Kidney (tissue), 14 donors: ENCODE results near the gene MEF2A. TPM values are rescaled to one million over a fixed set of nuclear protein-coding genes. Genes with fewer than 3 reads are reported as not detected.

ENCODE experiments used
- DNase-seq, 5 donors: peaks; one replicate each; pipeline ENCODE4 v3.0.0-alpha.2; 2013 to 2020
- FAIRE-seq: peaks from 2 replicates; lab custom pipeline; 2012; peaks lifted over from hg19 to GRCh38; lab: Jason Lieb, UNC
- H3K27ac ChIP-seq, 2 donors: one replicate each; pipeline ENCODE4 v1.7.0; 2013; ENCODE audit warnings: low read depth in 2 of 2, low read length in 2 of 2, inconsistent platforms in 1 of 2
- H3K27me3 ChIP-seq: one replicate; pipeline ENCODE4 v1.7.1; 2013; ENCODE audit warnings: low read length, inconsistent platforms; ENCODE audit not compliant: control insufficient read depth, insufficient read depth
- H3K36me3 ChIP-seq, 3 donors: one replicate each; pipeline versions ENCODE4 v1.7.0 to v1.7.1; 2013; ENCODE audit warnings: low read length in 3 of 3, control low read depth in 1 of 3, inconsistent platforms in 1 of 3; ENCODE audit not compliant: insufficient read depth in 3 of 3, control insufficient read depth in 2 of 3
- H3K4me1 ChIP-seq, 3 donors: one replicate each; pipeline versions ENCODE4 v1.7.0 to v1.7.1; 2013; ENCODE audit warnings: low read length in 3 of 3, inconsistent platforms in 1 of 3, low read depth in 1 of 3; ENCODE audit not compliant: control insufficient read depth in 2 of 3, insufficient read depth in 2 of 3
- H3K4me3 ChIP-seq, 3 donors: one replicate each; pipeline versions ENCODE4 v1.7.0 to v1.8.1; 2013; ENCODE audit warnings: low read length in 3 of 3, control low read depth in 1 of 3, inconsistent platforms in 1 of 3
- H3K9ac ChIP-seq, 3 donors: one replicate each; pipeline versions ENCODE4 v1.7.0 to v1.7.1; 2013; ENCODE audit warnings: low read length in 3 of 3, control low read depth in 1 of 3, inconsistent platforms in 1 of 3
- H3K9me3 ChIP-seq, 3 donors: one replicate each; pipeline versions ENCODE4 v1.7.0 to v1.7.1; 2013; ENCODE audit warnings: low read length in 3 of 3, control low read depth in 1 of 3, inconsistent platforms in 1 of 3; ENCODE audit not compliant: control insufficient read depth in 2 of 3, insufficient read depth in 1 of 3
- intact Hi-C: fragments of 100-400 bp; cut with DNase I; formaldehyde crosslinking; loops from one replicate; pipeline ENCODE4 v1.11.1; 2022
- polyA plus RNA-seq: library from polyadenylated mRNA; stranded (reverse); fragments of 350-450 nt; fragmentation: Illumina TruSeq; extraction: RNeasy Lipid Tissue Mini Kit (QIAGEN cat#74804); gene quantifications from one replicate; pipeline ENCODE4 v1.2.3, GENCODE V29; 2014; ENCODE audit warnings: low read depth, low replicate concordance; ENCODE audit not compliant: insufficient read depth
- total RNA-seq: library from RNA; stranded (reverse); fragmentation: NEBNext Ultra II Directional; extraction: Animal tissue kit (Norgen Biotek cat#: 25700); gene quantifications from one replicate; pipeline ENCODE4 v1.2.1, GENCODE V29; 2021
- TF ChIP-seq, protein P1 (sequence below): IDR thresholded peaks from 3 replicates; pipeline ENCODE4 v1.5.1; 2012; ENCODE audit warnings: mild to moderate bottlenecking, moderate library complexity, borderline replicate concordance; ENCODE audit not compliant: insufficient read depth; ENCODE audit errors: extremely low read depth
- donor health status: control.
- donor health status: control.
- donor health status: control.
- donor health status: control.
- donor health status: control.
- donor health status: DM: yes; HTN: yes; CAD: no.
- donor health status: Normal renal cell carcinoma (clear cell type).

The MEF2A gene
- total and polyA plus RNA-seq, 2 donors from 2014 or later: 20.8 to 82.2 TPM

DNA sequence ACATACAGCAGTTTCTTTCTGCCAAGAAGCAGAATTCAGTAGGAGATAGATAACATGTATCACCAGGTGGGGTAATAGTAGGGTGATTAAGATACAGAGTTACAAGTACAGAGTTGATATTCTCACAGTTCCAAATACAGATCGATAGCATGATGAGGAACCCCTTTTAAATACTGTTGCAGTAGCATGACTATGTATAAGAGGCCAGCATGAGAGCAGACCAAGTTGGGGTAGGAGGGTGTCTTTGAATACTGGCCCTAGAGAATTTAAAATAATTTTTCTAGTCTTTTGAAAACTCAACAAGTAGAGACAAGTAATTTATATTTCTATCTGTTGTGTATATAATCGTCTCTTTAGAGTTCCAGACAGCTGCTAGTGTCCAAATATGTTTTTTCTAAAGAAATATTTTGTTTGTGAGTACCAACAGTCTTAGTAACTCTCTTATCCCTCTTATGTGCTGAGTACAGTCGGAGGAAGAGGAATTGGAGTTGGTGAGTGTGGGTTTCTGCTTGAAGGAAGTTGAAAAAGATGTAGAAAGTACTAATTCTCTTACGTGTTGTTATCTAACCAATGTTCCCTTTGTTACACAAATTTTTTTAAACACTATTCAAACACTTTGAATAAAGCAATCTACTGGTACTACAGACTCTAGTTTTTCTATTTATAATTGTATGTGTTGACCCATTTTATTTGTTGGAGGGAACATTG, 137.3 kb downstream of the MEF2A start:
- H3K27ac ChIP-seq: peak overlapping the region; percentile 45 to 86
- H3K4me1 ChIP-seq: peaks cover 0 to 15% (median 5%) of the 10 kb centered on the region in 3 donors
- no peak overlapping the region for H3K9ac ChIP-seq
- intact Hi-C loops: no loop called here
- TF ChIP-seq, protein P1, sequence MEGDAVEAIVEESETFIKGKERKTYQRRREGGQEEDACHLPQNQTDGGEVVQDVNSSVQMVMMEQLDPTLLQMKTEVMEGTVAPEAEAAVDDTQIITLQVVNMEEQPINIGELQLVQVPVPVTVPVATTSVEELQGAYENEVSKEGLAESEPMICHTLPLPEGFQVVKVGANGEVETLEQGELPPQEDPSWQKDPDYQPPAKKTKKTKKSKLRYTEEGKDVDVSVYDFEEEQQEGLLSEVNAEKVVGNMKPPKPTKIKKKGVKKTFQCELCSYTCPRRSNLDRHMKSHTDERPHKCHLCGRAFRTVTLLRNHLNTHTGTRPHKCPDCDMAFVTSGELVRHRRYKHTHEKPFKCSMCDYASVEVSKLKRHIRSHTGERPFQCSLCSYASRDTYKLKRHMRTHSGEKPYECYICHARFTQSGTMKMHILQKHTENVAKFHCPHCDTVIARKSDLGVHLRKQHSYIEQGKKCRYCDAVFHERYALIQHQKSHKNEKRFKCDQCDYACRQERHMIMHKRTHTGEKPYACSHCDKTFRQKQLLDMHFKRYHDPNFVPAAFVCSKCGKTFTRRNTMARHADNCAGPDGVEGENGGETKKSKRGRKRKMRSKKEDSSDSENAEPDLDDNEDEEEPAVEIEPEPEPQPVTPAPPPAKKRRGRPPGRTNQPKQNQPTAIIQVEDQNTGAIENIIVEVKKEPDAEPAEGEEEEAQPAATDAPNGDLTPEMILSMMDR: no peak
- no peaks in the 10 kb centered on the region for H3K36me3 ChIP-seq
- H3K4me3 ChIP-seq: no peak overlapping the region
- DNase-seq (no peak), FAIRE-seq (no peak)
- no peaks in the 10 kb centered on the region for H3K27me3 ChIP-seq
- H3K9me3 ChIP-seq: no peaks in the 10 kb centered on the region

DNA sequence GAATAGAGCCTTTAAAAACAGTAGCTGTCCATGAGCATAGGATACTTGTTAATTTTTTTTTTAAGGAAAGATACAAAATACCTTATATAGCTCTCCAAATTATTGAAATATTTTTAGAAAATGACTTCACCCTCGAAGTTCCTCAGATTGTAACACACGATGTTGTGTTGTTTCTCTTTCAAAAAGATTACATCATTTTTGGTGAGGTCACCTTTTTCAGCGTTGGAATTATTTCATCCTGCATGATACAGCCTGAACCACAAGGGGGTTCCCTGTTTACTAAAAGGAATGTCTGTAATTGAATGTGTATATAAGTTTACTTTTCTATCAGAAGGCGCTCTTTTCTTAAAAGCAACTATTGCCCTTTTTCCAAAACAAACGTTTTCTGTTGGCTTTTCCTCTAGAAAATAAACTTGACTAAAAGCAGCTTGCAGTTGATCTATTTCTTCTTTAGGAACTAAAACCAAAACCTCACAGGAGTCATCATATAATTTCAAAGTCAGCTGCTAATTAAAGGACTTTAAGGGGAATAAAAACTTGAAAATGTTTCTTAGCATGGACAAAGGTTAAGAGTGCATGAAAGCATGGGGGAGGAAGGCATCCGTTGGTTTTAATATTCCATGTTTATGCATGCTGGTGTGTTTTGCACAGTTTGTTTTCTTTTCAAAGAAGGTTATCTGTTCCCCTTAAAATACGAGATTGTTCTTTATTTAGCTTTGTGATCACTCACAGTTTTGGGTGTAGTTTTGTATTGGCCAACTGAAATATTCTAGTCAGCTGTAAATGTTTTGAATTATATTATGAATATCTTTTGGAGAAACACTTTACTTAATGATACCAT, 138.0 kb downstream of the MEF2A start:
- peak in 2 of 5 donors; percentile 86 to 88 for DNase-seq
- no peaks in the 10 kb centered on the region for H3K27me3 ChIP-seq
- H3K36me3 ChIP-seq: no peaks in the 10 kb centered on the region
- FAIRE-seq: peak; percentile 96
- intact Hi-C loops: no loop called here
- no peak overlapping the region for H3K9ac ChIP-seq
- H3K4me3 ChIP-seq: peak overlapping the region in 1 of 3 donors; percentile 24
- no peaks in the 10 kb centered on the region for H3K9me3 ChIP-seq
- peak overlapping the region; percentile 45 to 87 for H3K27ac ChIP-seq
- H3K4me1 ChIP-seq: peaks cover 0 to 17% (median 10%) of the 10 kb centered on the region in 3 donors
- TF ChIP-seq, protein P1: peak; percentile 42

DNA sequence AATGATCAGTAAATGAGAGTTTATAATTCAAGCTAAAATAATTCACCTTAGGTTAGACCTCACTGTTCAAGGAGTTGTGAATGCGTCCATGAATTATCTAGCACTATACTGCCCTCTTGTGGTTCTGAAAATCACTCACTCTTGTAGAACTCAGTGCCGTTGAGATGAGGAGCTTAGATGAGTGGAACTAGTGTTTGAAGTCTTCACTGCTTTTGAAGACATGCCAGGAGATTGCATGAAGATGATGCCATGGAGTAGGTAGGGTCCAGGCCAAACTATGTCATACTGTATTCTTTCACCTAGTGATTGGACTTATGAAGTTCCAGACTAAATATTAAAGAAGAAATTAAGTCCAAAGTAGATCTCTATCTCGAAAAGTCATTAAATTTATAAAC, 138.7 kb downstream of the MEF2A start:
- FAIRE-seq (peak; percentile 91), DNase-seq (peak in 3 of 5 donors; percentile 42 to 95 (median 93))
- no peak overlapping the region for H3K9ac ChIP-seq
- intact Hi-C loops: no loop called here
- no peaks in the 10 kb centered on the region for H3K27me3 ChIP-seq
- H3K9me3 ChIP-seq: no peaks in the 10 kb centered on the region
- H3K27ac ChIP-seq: peak overlapping the region in 1 of 2 donors; percentile 5
- TF ChIP-seq, protein P1: peak; percentile 87
- peaks cover 0 to 4% (median 0%) of the 10 kb centered on the region in 3 donors for H3K36me3 ChIP-seq
- no peak overlapping the region for H3K4me3 ChIP-seq
- H3K4me1 ChIP-seq: peaks cover 0 to 22% (median 14%) of the 10 kb centered on the region in 3 donors
